Activated B cell treated with CpG ODN at 0.5 μM for 24 hours (primary cell): ENCODE measurements around the gene RAPGEF1. TPM values are rescaled to one million over a fixed set of nuclear protein-coding genes. Genes with fewer than 3 reads are reported as not detected.

Source experiments
- ATAC-seq: fragments of 200-7000 bp; cut with Tn5 transposase; one replicate; pipeline ENCODE4 v1.10.0; 2021; ENCODE audit warnings: low read depth, mild to moderate bottlenecking, moderate library complexity
- CTCF ChIA-PET: fragments of 350-600 bp; sonication (Branson Sonifier 250); formaldehyde crosslinking; loops from one replicate; lab custom pipeline; 2021; ENCODE audit warnings: antibody characterized with exemption; lab: Charles Lee
- POLR2A ChIA-PET: fragments of 350-600 bp; sonication (Branson Sonifier 250); formaldehyde crosslinking; loops from one replicate; lab custom pipeline; 2021; ENCODE audit warnings: antibody characterized with exemption; lab: Charles Lee
- DNase-seq: peaks from one replicate; pipeline ENCODE4 v3.0.0; 2022
- H3K27ac Mint-ChIP-seq: one replicate; pipeline ENCODE4 v1.8.0; 2020; ENCODE audit warnings: mixed read lengths
- H3K27me3 Mint-ChIP-seq: one replicate; pipeline ENCODE4 v1.8.0; 2021; ENCODE audit warnings: mixed read lengths
- H3K36me3 Mint-ChIP-seq: one replicate; pipeline ENCODE4 v1.8.0; 2021; ENCODE audit warnings: low read depth, mixed read lengths
- H3K4me1 Mint-ChIP-seq: one replicate; pipeline ENCODE4 v1.8.0; 2021; ENCODE audit warnings: mixed read lengths
- H3K4me3 Mint-ChIP-seq: one replicate; pipeline ENCODE4 v1.8.0; 2020; ENCODE audit warnings: mild to moderate bottlenecking, mixed read lengths
- H3K9me3 Mint-ChIP-seq: one replicate; pipeline ENCODE4 v1.8.0; 2020; ENCODE audit warnings: mixed read lengths
- CTCF ChIP-seq: fragments of 200-600 bp; IDR thresholded peaks from one replicate; pipeline ENCODE4 v1.8.0; 2022; ENCODE audit warnings: antibody characterized with exemption, mild to moderate bottlenecking
- intact Hi-C: fragments of 100-400 bp; cut with micrococcal nuclease; formaldehyde crosslinking; loops from one replicate; pipeline ENCODE4 v1.15.1; 2024
- total RNA-seq: library from RNA; stranded (reverse); gene quantifications from 2 replicates; pipeline ENCODE4 v1.2.3, GENCODE V29; 2022

The RAPGEF1 gene
- total RNA-seq, 1 donor from 2014 or later, result 318 TPM

GRCh38 chr9:131624636-131625507 lies 115.0 kb downstream of the RAPGEF1 start:
- H3K27ac Mint-ChIP-seq, result peak overlapping the region; percentile 88
- no peaks in the 10 kb centered on the region for H3K9me3 Mint-ChIP-seq
- ChIA-PET CTCF (interaction anchor here (1.3 to 1.7 kb wide), 2 partner anchors 12 to 114 kb away, joined by 3 to 6 read pairs; partner anchors contain the start of gene RAPGEF1), POLR2A (interaction anchor here (0.7 to 14.9 kb wide), 4 partner anchors 22 to 112 kb away, joined by 3 to 567 read pairs (median 3); partner anchors contain the start of gene RAPGEF1)
- no peak for DNase-seq
- TF ChIP-seq CTCF, result no peak
- intact Hi-C loops, result no loop called here
- peaks cover 71% of the 10 kb centered on the region for H3K4me1 Mint-ChIP-seq
- no peak for ATAC-seq
- H3K27me3 Mint-ChIP-seq, result no peaks in the 10 kb centered on the region
- H3K36me3 Mint-ChIP-seq, result peaks cover 91% of the 10 kb centered on the region
- H3K4me3 Mint-ChIP-seq, result no peak overlapping the region

- TF ChIP-seq CTCF, result no peak
- Mint-ChIP-seq H3K27me3 (no peaks in the 10 kb centered on the region), H3K9me3 (no peaks in the 10 kb centered on the region), H3K4me3 (no peak overlapping the region), H3K36me3 (peaks cover 95% of the 10 kb centered on the region), H3K4me1 (peaks cover 63% of the 10 kb centered on the region), H3K27ac (peak overlapping the region; percentile 88)
- ATAC-seq, result no peak
- CTCF ChIA-PET, result interaction anchor here (1.7 kb wide), 1 partner anchor 115 kb away, joined by 6 read pairs; the partner anchor contains the start of gene RAPGEF1
- intact Hi-C loops, result no loop called here
- DNase-seq, result no peak
- POLR2A ChIA-PET, result interaction anchor here (0.9 to 14.9 kb wide), 4 partner anchors 44 to 113 kb away, joined by 3 to 567 read pairs (median 7); partner anchors contain the start of gene RAPGEF1
Measured at GRCh38 chr9:131623655-131624330, 116.1 kb downstream of the RAPGEF1 start.

- peak overlapping the region; percentile 74 for H3K4me3 Mint-ChIP-seq
- TF ChIP-seq CTCF, result no peak
- no peaks in the 10 kb centered on the region for H3K9me3 Mint-ChIP-seq
- no peak for DNase-seq
- peaks cover 98% of the 10 kb centered on the region for H3K36me3 Mint-ChIP-seq
- CTCF ChIA-PET, result interaction anchor here (0.6 to 3.3 kb wide), 8 partner anchors 8 to 118 kb away, joined by 3 to 22 read pairs (median 4); partner anchors contain the start of gene RAPGEF1
- peak overlapping the region; percentile 88 for H3K27ac Mint-ChIP-seq
- ATAC-seq, result peak; percentile 41
- H3K4me1 Mint-ChIP-seq, result peaks cover 51% of the 10 kb centered on the region
- POLR2A ChIA-PET, result interaction anchor here (0.6 to 14.9 kb wide), 19 partner anchors 8 to 273 kb away, joined by 3 to 567 read pairs (median 6); partner anchors contain the start of gene RAPGEF1
- H3K27me3 Mint-ChIP-seq, result no peaks in the 10 kb centered on the region
- intact Hi-C loops, result no loop called here
Measured at GRCh38 chr9:131622523-131622922, 117.4 kb downstream of the RAPGEF1 start.

- H3K4me3 Mint-ChIP-seq, result peak overlapping the region; percentile 74
- H3K9me3 Mint-ChIP-seq, result no peaks in the 10 kb centered on the region
- ChIA-PET POLR2A (interaction anchor here (0.6 to 14.9 kb wide), 20 partner anchors 8 to 272 kb away, joined by 3 to 567 read pairs (median 6); partner anchors contain the start of gene RAPGEF1), CTCF (interaction anchor here (0.6 to 3.3 kb wide), 9 partner anchors 8 to 118 kb away, joined by 3 to 22 read pairs (median 4); partner anchors contain the start of gene RAPGEF1)
- peak; percentile 79 for ATAC-seq
- no peaks in the 10 kb centered on the region for H3K27me3 Mint-ChIP-seq
- peak overlapping the region; percentile 88 for H3K27ac Mint-ChIP-seq
- DNase-seq, result peak; percentile 39
- no peak for TF ChIP-seq CTCF
- intact Hi-C loops, result loop anchor here (1.0 to 2.0 kb wide), 3 partner anchors 9 to 108 kb away; no protein-coding TSS in a partner anchor
- H3K36me3 Mint-ChIP-seq, result peaks cover 99% of the 10 kb centered on the region
- H3K4me1 Mint-ChIP-seq, result peaks cover 47% of the 10 kb centered on the region
Measured at GRCh38 chr9:131621551-131622358, 118.1 kb downstream of the RAPGEF1 start.
